HepG2 (cell line): Measurements from ENCODE around the gene DOCK9. TPM values are rescaled to one million over a fixed set of nuclear protein-coding genes. Genes with fewer than 3 reads are reported as not detected.

Source experiments
- ATAC-seq: fragments of 200-7000 bp; cut with Tn5 transposase; 3 replicates; pipeline ENCODE4 v1.9.1; 2020; ENCODE audit warnings: mild to moderate bottlenecking, moderate library complexity
- BruUV-seq: library from RNA; stranded (reverse); fragments of 400-500 nt; replicated peaks from 2 replicates; lab custom pipeline; 2021; lab: Mats Ljungman, UMichigan
- CTCF ChIA-PET: fragments of 300-600 bp; formaldehyde crosslinking; extraction: SDS; loops from one replicate; lab custom pipeline; 2021; ENCODE audit warnings: low total read pairs, inconsistent platforms, low intra/inter-chr PET ratio; lab: Yijun Ruan, JAX
- POLR2A ChIA-PET: fragments of 350-600 bp; sonication (Branson Sonifier 250); formaldehyde crosslinking; loops from one replicate; lab custom pipeline; 2020; ENCODE audit warnings: antibody characterized with exemption, inconsistent platforms; lab: Yijun Ruan, JAX
- DNase-seq: peaks from one replicate; pipeline ENCODE4 v3.0.0-alpha.2; 2015; ENCODE audit warnings: low spot score
- FAIRE-seq: peaks from 3 replicates; lab custom pipeline; 2011; peaks lifted over from hg19 to GRCh38; lab: Jason Lieb, UNC
- H2AFZ ChIP-seq: one replicate; pipeline ENCODE4 v1.6.1; 2011; ENCODE audit warnings: low read length, inconsistent platforms
- H3K27ac ChIP-seq: fragments of 300-600 bp; 3 replicates; pipeline ENCODE4 v1.8.0; 2011; ENCODE audit warnings: mixed run types, mild to moderate bottlenecking, mixed read lengths, low read length, inconsistent platforms; ENCODE audit not compliant: insufficient read depth; ENCODE audit errors: extremely low read length
- H3K27me3 ChIP-seq, 2 experiments: fragments of 200-600 bp in 1 of 2; 2 replicates in 1 of 2; 3 replicates in 1 of 2; pipeline versions ENCODE4 v1.6.0 to v1.8.0; 2011; ENCODE audit warnings: low read length in 2 of 2, mild to moderate bottlenecking in 2 of 2, moderate library complexity in 2 of 2, inconsistent platforms in 1 of 2; ENCODE audit not compliant: insufficient read depth in 2 of 2, control insufficient read depth in 1 of 2
- H3K36me3 ChIP-seq, 2 experiments: fragments of 200-600 bp in 1 of 2; replicated peaks in 1 of 2; 2 replicates in 1 of 2; 3 replicates in 1 of 2; pipeline versions ENCODE4 v1.5.1 to v1.8.0; 2011; ENCODE audit warnings: low read length in 2 of 2, inconsistent platforms in 1 of 2; ENCODE audit not compliant: insufficient read depth in 2 of 2, control insufficient read depth in 1 of 2
- H3K4me1 ChIP-seq: 2 replicates; pipeline ENCODE4 v1.5.1; 2012; ENCODE audit warnings: low read length, inconsistent platforms; ENCODE audit not compliant: insufficient read depth
- H3K4me2 ChIP-seq: 2 replicates; pipeline ENCODE4 v1.6.0; 2011; ENCODE audit warnings: low read depth, low read length, inconsistent platforms
- H3K4me3 ChIP-seq, 3 experiments: fragments of 200-600 bp in 1 of 3; sonication (generic), shearing (Covaris generic) in 1 of 3; replicated peaks in 1 of 3; 2 replicates each; pipeline ENCODE4 v1.5.1; 2011 to 2016; ENCODE audit warnings: low read length in 3 of 3, inconsistent platforms in 2 of 3, low read depth in 2 of 3, mild to moderate bottlenecking in 2 of 3, control low read depth in 1 of 3, mixed read lengths in 1 of 3; ENCODE audit not compliant: insufficient read depth in 1 of 3
- H3K79me2 ChIP-seq: one replicate; pipeline ENCODE4 v1.6.1; 2011; ENCODE audit warnings: low read length, inconsistent platforms; ENCODE audit not compliant: insufficient read depth
- H3K9ac ChIP-seq: 2 replicates; pipeline ENCODE4 v1.6.0; 2011; ENCODE audit warnings: mild to moderate bottlenecking, low read depth, low read length, inconsistent platforms; ENCODE audit not compliant: insufficient read depth
- H3K9me3 ChIP-seq: 2 replicates; pipeline ENCODE4 v1.5.1; 2012; ENCODE audit warnings: mild to moderate bottlenecking, low read length
- H4K20me1 ChIP-seq: 2 replicates; pipeline ENCODE4 v1.6.0; 2011; ENCODE audit warnings: inconsistent platforms, mild to moderate bottlenecking, low read length, moderate library complexity; ENCODE audit not compliant: insufficient read depth
- GPBP1L1 ChIP-seq: sonication (generic); formaldehyde crosslinking; IDR thresholded peaks from 2 replicates; pipeline ENCODE4 v1.5.0; 2020; ENCODE audit warnings: mild to moderate bottlenecking, missing genetic modification reagents
- MLX ChIP-seq: IDR thresholded peaks from 2 replicates; pipeline ENCODE4 v1.6.1; 2016
- PAWR ChIP-seq: sonication (generic); formaldehyde crosslinking; IDR thresholded peaks from 2 replicates; pipeline ENCODE4 v1.4.0; 2020; ENCODE audit warnings: missing genetic modification reagents, mild to moderate bottlenecking, borderline replicate concordance
- SNAPC2 ChIP-seq: sonication (generic); formaldehyde crosslinking; IDR thresholded peaks from 2 replicates; pipeline ENCODE4 v1.8.1; 2022; ENCODE audit warnings: mild to moderate bottlenecking, missing genetic modification reagents
- SOX13 ChIP-seq, 3 experiments: fragments of 450-650 bp in 1 of 3; sonication (generic) in 1 of 3; formaldehyde crosslinking in 1 of 3; IDR thresholded peaks in 2 of 3; conservative IDR thresholded peaks in 1 of 3; 2 replicates each; pipeline versions ENCODE4 v1.5.0 to v1.6.1; 2016 to 2020; ENCODE audit warnings: antibody characterized with exemption in 1 of 3, mild to moderate bottlenecking in 1 of 3, missing compliant biosample characterization in 1 of 3, missing genetic modification reagents in 1 of 3, moderate library complexity in 1 of 3
- SP4 ChIP-seq: sonication (generic); formaldehyde crosslinking; IDR thresholded peaks from 2 replicates; pipeline ENCODE4 v1.8.1; 2023; ENCODE audit warnings: mild to moderate bottlenecking, missing genetic modification reagents
- U2AF1 ChIP-seq: fragments of 200-400 bp; formaldehyde crosslinking; optimal IDR thresholded peaks from 2 replicates; pipeline ENCODE3; 2017; ENCODE audit warnings: mild to moderate bottlenecking, low read depth, low read length
- ZBTB14 ChIP-seq: sonication (generic); formaldehyde crosslinking; IDR thresholded peaks from 2 replicates; pipeline ENCODE4 v1.4.0; 2020; ENCODE audit warnings: missing genetic modification reagents
- ZBTB34 ChIP-seq: sonication (generic); formaldehyde crosslinking; IDR thresholded peaks from 2 replicates; pipeline ENCODE4 v1.8.0; 2022; ENCODE audit warnings: mild to moderate bottlenecking, missing genetic modification reagents
- ZFP1 ChIP-seq: IDR thresholded peaks from 2 replicates; pipeline ENCODE4 v1.6.1; 2016
- ZNF160 ChIP-seq: sonication (generic); formaldehyde crosslinking; IDR thresholded peaks from 2 replicates; pipeline ENCODE4 v1.8.0; 2022; ENCODE audit warnings: mild to moderate bottlenecking, inconsistent platforms, missing genetic modification reagents
- ZNF253 ChIP-seq: sonication (generic); formaldehyde crosslinking; IDR thresholded peaks from 2 replicates; pipeline ENCODE4 v1.8.0; 2022; ENCODE audit warnings: mild to moderate bottlenecking, missing genetic modification reagents, borderline replicate concordance
- ZNF329 ChIP-seq: sonication (generic); formaldehyde crosslinking; IDR thresholded peaks from 2 replicates; pipeline ENCODE4 v1.9.0; 2021; ENCODE audit warnings: low read depth, mild to moderate bottlenecking, missing genetic modification reagents
- ZNF816 ChIP-seq: sonication (generic); formaldehyde crosslinking; IDR thresholded peaks from 2 replicates; pipeline ENCODE4 v1.8.0; 2022; ENCODE audit warnings: missing genetic modification reagents, mild to moderate bottlenecking, borderline replicate concordance
- ZNF850 ChIP-seq: sonication (generic); formaldehyde crosslinking; conservative IDR thresholded peaks from 2 replicates; pipeline ENCODE4 v1.9.0; 2021; ENCODE audit warnings: mild to moderate bottlenecking, missing genetic modification reagents
- WGBS: methylation state at CpG from one replicate; pipeline ENCODE4 v1.1.6; 2017; ENCODE audit warnings: low lambda C conversion rate; 5-methylcytosine and 5-hydroxymethylcytosine counted together
- in situ Hi-C: cut with HindIII; loops from 2 replicates; pipeline ENCODE4 v1.10.0; 2017; ENCODE audit warnings: low pct_unique_long_range_greater_than_20kb; ENCODE audit not compliant: extremely low pct_ligation_motif_present
- intact Hi-C: fragments of 100-400 bp; cut with micrococcal nuclease; formaldehyde crosslinking; loops from one replicate; pipeline ENCODE4 v1.10.0; 2022; ENCODE audit not compliant: unreplicated experiment
- polyA plus RNA-seq, 8 experiments: library from polyadenylated mRNA; depleted of rRNA in 3 of 8; stranded (reverse) in 7 of 8; unstranded in 1 of 8; fragments of >200 nt; fragmentation: Illumina TruSeq in 4 of 8; extraction: Trizol in 4 of 8; gene quantifications; 2 replicates each; pipeline versions ENCODE4 v1.2.1 to v1.2.3, GENCODE V29; 2011 to 2016; ENCODE audit warnings: low read depth in 4 of 8, missing spikeins in 1 of 8, mixed read lengths in 1 of 8; ENCODE audit not compliant: insufficient read depth in 1 of 8
- total RNA-seq, 5 experiments: library from RNA; depleted of rRNA; stranded (reverse); fragments of >200 nt; fragmentation: Illumina TruSeq; extraction: Trizol; gene quantifications; 2 replicates each; pipeline ENCODE4 v1.2.3, GENCODE V29; 2016; ENCODE audit warnings: low read depth in 1 of 5
- TF ChIP-seq, protein P1 (sequence below): sonication (generic); formaldehyde crosslinking; IDR thresholded peaks from 2 replicates; pipeline ENCODE4 v1.4.0; 2020; ENCODE audit warnings: mild to moderate bottlenecking, missing genetic modification reagents, borderline replicate concordance
- TF ChIP-seq, protein P2 (sequence below): sonication (generic); formaldehyde crosslinking; IDR thresholded peaks from 2 replicates; pipeline ENCODE4 v1.4.0; 2020; ENCODE audit warnings: missing genetic modification reagents

DOCK9 gene
- total and polyA plus RNA-seq, 2 of the 13 experiments (the other 11 are each of a cell fraction or from before 2014, with no cell fraction given), result 0.44 to 0.97 TPM

DNA sequence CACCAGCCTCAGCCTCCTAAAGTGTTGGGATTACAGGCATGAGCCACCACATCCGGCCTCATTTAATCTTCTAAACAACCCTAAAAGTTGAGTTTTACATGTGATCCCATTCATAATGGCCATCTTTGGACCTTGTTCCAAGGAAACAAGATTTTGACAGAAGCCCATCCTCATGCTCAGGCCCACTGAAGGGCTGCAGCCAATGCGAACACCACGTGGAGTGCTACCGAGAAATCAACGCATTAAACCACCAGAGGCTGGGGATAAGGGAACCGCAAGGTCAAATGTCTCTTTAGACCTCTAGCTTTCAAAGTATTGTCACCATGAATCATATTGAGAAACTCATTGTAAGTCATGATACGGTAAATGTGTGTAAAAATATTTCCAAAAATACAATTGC, 49.4 kb upstream of the DOCK9 start:
- TF ChIP-seq SP4 (CRISPR knock-in tag) (no peak), ZNF816 (CRISPR knock-in tag) (no peak), MLX (CRISPR knock-in tag) (no peak), ZNF253 (no peak), ZNF329 (CRISPR knock-in tag) (no peak), ZNF160 (CRISPR knock-in tag) (no peak), U2AF1 (no peak), ZNF850 (CRISPR knock-in tag) (no peak), ZBTB34 (CRISPR knock-in tag) (no peak), PAWR (CRISPR knock-in tag) (no peak), ZFP1 (CRISPR knock-in tag) (no peak), ZBTB14 (CRISPR knock-in tag) (no peak), GPBP1L1 (CRISPR knock-in tag) (no peak), SNAPC2 (CRISPR knock-in tag) (no peak), SOX13 (IDR thresholded peaks at IDR 0.05) (no peak), SOX13 (CRISPR knock-in tag; conservative IDR thresholded peaks at IDR 0.05 in 1 of 2, IDR thresholded peaks at IDR 0.05 in 1 of 2) (no peak)
- TF ChIP-seq, protein P1, sequence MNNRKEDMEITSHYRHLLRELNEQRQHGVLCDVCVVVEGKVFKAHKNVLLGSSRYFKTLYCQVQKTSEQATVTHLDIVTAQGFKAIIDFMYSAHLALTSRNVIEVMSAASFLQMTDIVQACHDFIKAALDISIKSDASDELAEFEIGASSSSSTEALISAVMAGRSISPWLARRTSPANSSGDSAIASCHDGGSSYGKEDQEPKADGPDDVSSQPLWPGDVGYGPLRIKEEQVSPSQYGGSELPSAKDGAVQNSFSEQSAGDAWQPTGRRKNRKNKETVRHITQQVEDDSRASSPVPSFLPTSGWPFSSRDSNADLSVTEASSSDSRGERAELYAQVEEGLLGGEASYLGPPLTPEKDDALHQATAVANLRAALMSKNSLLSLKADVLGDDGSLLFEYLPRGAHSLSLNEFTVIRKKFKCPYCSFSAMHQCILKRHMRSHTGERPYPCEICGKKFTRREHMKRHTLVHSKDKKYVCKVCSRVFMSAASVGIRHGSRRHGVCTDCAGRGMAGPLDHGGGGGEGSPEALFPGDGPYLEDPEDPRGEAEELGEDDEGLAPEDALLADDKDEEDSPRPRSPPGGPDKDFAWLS (CRISPR knock-in tag), result no peak
- TF ChIP-seq, protein P2, sequence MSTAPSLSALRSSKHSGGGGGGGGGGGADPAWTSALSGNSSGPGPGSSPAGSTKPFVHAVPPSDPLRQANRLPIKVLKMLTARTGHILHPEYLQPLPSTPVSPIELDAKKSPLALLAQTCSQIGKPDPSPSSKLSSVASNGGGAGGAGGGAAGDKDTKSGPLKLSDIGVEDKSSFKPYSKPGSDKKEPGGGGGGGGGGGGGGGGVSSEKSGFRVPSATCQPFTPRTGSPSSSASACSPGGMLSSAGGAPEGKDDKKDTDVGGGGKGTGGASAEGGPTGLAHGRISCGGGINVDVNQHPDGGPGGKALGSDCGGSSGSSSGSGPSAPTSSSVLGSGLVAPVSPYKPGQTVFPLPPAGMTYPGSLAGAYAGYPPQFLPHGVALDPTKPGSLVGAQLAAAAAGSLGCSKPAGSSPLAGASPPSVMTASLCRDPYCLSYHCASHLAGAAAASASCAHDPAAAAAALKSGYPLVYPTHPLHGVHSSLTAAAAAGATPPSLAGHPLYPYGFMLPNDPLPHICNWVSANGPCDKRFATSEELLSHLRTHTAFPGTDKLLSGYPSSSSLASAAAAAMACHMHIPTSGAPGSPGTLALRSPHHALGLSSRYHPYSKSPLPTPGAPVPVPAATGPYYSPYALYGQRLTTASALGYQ (CRISPR knock-in tag), result no peak
- no peak for DNase-seq

More for the DNA sequence above, 49.4 kb upstream of the DOCK9 start:
- CTCF ChIA-PET, result no interaction called here
- FAIRE-seq (no peak), ATAC-seq (no peak)
- 86% methylated on average over 7 of the region's 7 CpGs for WGBS
- Histone ChIP-seq H3K4me2 (no peak overlapping the region), H3K27me3 (no peaks in the 10 kb centered on the region; a peak in 1 of 5 replicates), H3K27ac (no peak overlapping the region), H3K9me3 (no peaks in the 10 kb centered on the region), H3K36me3 (no peaks in the 10 kb centered on the region), H3K4me3 (no peak overlapping the region), H4K20me1 (no peaks in the 10 kb centered on the region), H2AFZ (no peak overlapping the region), H3K9ac (no peak overlapping the region), H3K79me2 (no peaks in the 10 kb centered on the region), H3K4me1 (no peaks in the 10 kb centered on the region)
- BruUV-seq, result no TSS peak
- in situ Hi-C loops (no loop called here), intact Hi-C loops (no loop called here)
- POLR2A ChIA-PET, result no interaction called here
